Measurements from ENCODE around the gene CD58. TPM values are rescaled to one million over a fixed set of nuclear protein-coding genes. Genes with fewer than 3 reads are reported as not detected.
"Not testable (repeated sequence)": the region's sequence is repeated elsewhere in the genome, so short reads cannot be mapped to it uniquely, and the experiment has no call there.

The CD58 gene
- polyA plus RNA-seq, 2 donors, result 21.2 to 25.3 TPM

- Histone ChIP-seq H3K9me3 (ENCODE audit: control insufficient read depth in 2 of 2, insufficient read depth in 1 of 2, low read depth in 1 of 2, low read length in 1 of 2) (no peaks in the 10 kb centered on the region), H3K4me3 (ENCODE audit: low read depth in 1 of 2, low read length in 2 of 2) (no peak overlapping the region), H3K4me1 (ENCODE audit: control insufficient read depth in 2 of 2, insufficient read depth in 2 of 2, low read length in 1 of 2) (peaks cover 0 to 10% of the 10 kb centered on the region in 2 donors), H3K27me3 (ENCODE audit: control insufficient read depth in 1 of 2, insufficient read depth in 2 of 2, low read length in 2 of 2) (no peaks in the 10 kb centered on the region), H3K27ac (ENCODE audit: low read depth in 2 of 2, low read length in 1 of 2) (no peak overlapping the region), H3K36me3 (ENCODE audit: control insufficient read depth in 2 of 2, insufficient read depth in 2 of 2, low read length in 1 of 2) (no peaks in the 10 kb centered on the region)
- WGBS, 2 donors, result 95 to 96% methylated on average over 1 of the region's 1 CpG
These were observed 5.6 kb downstream of the CD58 start for GRCh38 chr1:116565222-116565621.

DNA sequence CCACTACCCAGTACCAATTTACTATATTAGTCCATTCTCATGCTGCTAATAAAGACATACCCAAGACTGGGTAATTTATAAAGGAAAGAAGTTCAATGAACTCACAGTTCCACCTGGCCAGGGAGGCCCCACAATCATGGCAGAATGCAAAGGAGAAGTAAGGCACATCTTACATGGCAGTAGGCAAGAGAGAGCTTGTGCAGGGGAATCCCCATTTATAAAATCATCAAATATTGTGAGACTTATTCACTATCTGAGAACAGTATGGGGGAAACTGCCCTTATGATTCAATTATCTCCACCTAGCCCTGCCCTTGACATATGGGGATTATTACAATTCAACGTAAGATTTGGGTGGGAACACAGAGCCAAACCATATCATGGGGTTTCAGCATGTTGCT, 6.4 kb downstream of the CD58 start:
- H3K36me3 ChIP-seq (ENCODE audit: control insufficient read depth in 2 of 2, insufficient read depth in 2 of 2, low read length in 1 of 2), result no peaks in the 10 kb centered on the region
- peaks cover 0 to 8% of the 10 kb centered on the region in 2 donors for H3K4me1 ChIP-seq (ENCODE audit: control insufficient read depth in 2 of 2, insufficient read depth in 2 of 2, low read length in 1 of 2)
- no peaks in the 10 kb centered on the region for H3K27me3 ChIP-seq (ENCODE audit: control insufficient read depth in 1 of 2, insufficient read depth in 2 of 2, low read length in 2 of 2)
- H3K4me3 ChIP-seq (ENCODE audit: low read depth in 1 of 2, low read length in 2 of 2), result no peak overlapping the region
- 66 to 67% methylated on average over 1 of the region's 1 CpG for WGBS, 2 donors
- no peaks in the 10 kb centered on the region for H3K9me3 ChIP-seq (ENCODE audit: control insufficient read depth in 2 of 2, insufficient read depth in 1 of 2, low read depth in 1 of 2, low read length in 1 of 2)
- H3K27ac ChIP-seq (ENCODE audit: low read depth in 2 of 2, low read length in 1 of 2), result peak overlapping the region in 1 of 2 donors; percentile 24

- H3K27ac ChIP-seq (ENCODE audit: low read depth in 2 of 2, low read length in 1 of 2); H3K4me1 ChIP-seq (ENCODE audit: control insufficient read depth in 2 of 2, insufficient read depth in 2 of 2, low read length in 1 of 2); H3K36me3 ChIP-seq (ENCODE audit: control insufficient read depth in 2 of 2, insufficient read depth in 2 of 2, low read length in 1 of 2); H3K27me3 ChIP-seq (ENCODE audit: control insufficient read depth in 1 of 2, insufficient read depth in 2 of 2, low read length in 2 of 2); H3K9me3 ChIP-seq (ENCODE audit: control insufficient read depth in 2 of 2, insufficient read depth in 1 of 2, low read depth in 1 of 2, low read length in 1 of 2); H3K4me3 ChIP-seq (ENCODE audit: low read depth in 1 of 2, low read length in 2 of 2): not testable (repeated sequence)
- whole genome bisulfite sequencing, 2 donors, result 78 to 81% methylated on average over 4 of the region's 4 CpGs
These were observed 8.4 kb downstream of the CD58 start for GRCh38 chr1:116562465-116562864.

DNA sequence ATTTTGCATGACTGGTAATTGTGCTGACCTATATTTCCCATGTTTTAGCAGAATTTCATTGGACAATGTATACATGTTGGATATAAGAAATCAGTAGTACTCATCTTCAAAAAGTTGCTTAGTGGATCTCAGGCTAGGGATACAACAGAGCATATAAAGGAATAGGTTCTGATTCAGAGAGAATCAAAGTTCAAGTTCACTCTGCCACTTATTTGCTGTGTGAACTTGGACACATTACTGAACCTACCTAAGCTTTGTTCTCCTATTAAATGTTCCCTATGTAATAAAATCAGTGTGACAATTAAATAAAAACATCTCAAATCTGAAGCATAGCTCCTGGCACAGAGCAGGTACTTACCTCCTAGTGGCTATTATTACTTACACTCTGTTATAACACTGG, 9.3 kb downstream of the CD58 start:
- Histone ChIP-seq H3K27me3 (ENCODE audit: control insufficient read depth in 1 of 2, insufficient read depth in 2 of 2, low read length in 2 of 2) (no peaks in the 10 kb centered on the region), H3K27ac (ENCODE audit: low read depth in 2 of 2, low read length in 1 of 2) (no peak overlapping the region), H3K9me3 (ENCODE audit: control insufficient read depth in 2 of 2, insufficient read depth in 1 of 2, low read depth in 1 of 2, low read length in 1 of 2) (no peaks in the 10 kb centered on the region), H3K36me3 (ENCODE audit: control insufficient read depth in 2 of 2, insufficient read depth in 2 of 2, low read length in 1 of 2) (no peaks in the 10 kb centered on the region), H3K4me3 (ENCODE audit: low read depth in 1 of 2, low read length in 2 of 2) (no peak overlapping the region), H3K4me1 (ENCODE audit: control insufficient read depth in 2 of 2, insufficient read depth in 2 of 2, low read length in 1 of 2) (peaks cover 0 to 2% of the 10 kb centered on the region in 2 donors)

- WGBS, 2 donors, result 79 to 82% methylated on average over 4 of the region's 4 CpGs
- peaks cover 0 to 2% of the 10 kb centered on the region in 2 donors for H3K4me1 ChIP-seq (ENCODE audit: control insufficient read depth in 2 of 2, insufficient read depth in 2 of 2, low read length in 1 of 2)
- H3K27me3 ChIP-seq (ENCODE audit: control insufficient read depth in 1 of 2, insufficient read depth in 2 of 2, low read length in 2 of 2), result no peaks in the 10 kb centered on the region
- no peaks in the 10 kb centered on the region for H3K9me3 ChIP-seq (ENCODE audit: control insufficient read depth in 2 of 2, insufficient read depth in 1 of 2, low read depth in 1 of 2, low read length in 1 of 2)
- H3K36me3 ChIP-seq (ENCODE audit: control insufficient read depth in 2 of 2, insufficient read depth in 2 of 2, low read length in 1 of 2), result no peaks in the 10 kb centered on the region
- H3K4me3 ChIP-seq (ENCODE audit: low read depth in 1 of 2, low read length in 2 of 2), result no peak overlapping the region
- no peak overlapping the region for H3K27ac ChIP-seq (ENCODE audit: low read depth in 2 of 2, low read length in 1 of 2)
These were observed 9.9 kb downstream of the CD58 start for GRCh38 chr1:116560704-116561490.

- Histone ChIP-seq H3K4me3 (ENCODE audit: low read depth in 1 of 2, low read length in 2 of 2) (no peak overlapping the region), H3K9me3 (ENCODE audit: control insufficient read depth in 2 of 2, insufficient read depth in 1 of 2, low read depth in 1 of 2, low read length in 1 of 2) (no peaks in the 10 kb centered on the region), H3K27me3 (ENCODE audit: control insufficient read depth in 1 of 2, insufficient read depth in 2 of 2, low read length in 2 of 2) (no peaks in the 10 kb centered on the region), H3K36me3 (ENCODE audit: control insufficient read depth in 2 of 2, insufficient read depth in 2 of 2, low read length in 1 of 2) (no peaks in the 10 kb centered on the region), H3K27ac (ENCODE audit: low read depth in 2 of 2, low read length in 1 of 2) (no peak overlapping the region), H3K4me1 (ENCODE audit: control insufficient read depth in 2 of 2, insufficient read depth in 2 of 2, low read length in 1 of 2) (no peaks in the 10 kb centered on the region)
- 65 to 80% methylated on average over 8 of the region's 8 CpGs for WGBS, 2 donors
These were observed 11.5 kb downstream of the CD58 start for GRCh38 chr1:116559304-116559761.

DNA sequence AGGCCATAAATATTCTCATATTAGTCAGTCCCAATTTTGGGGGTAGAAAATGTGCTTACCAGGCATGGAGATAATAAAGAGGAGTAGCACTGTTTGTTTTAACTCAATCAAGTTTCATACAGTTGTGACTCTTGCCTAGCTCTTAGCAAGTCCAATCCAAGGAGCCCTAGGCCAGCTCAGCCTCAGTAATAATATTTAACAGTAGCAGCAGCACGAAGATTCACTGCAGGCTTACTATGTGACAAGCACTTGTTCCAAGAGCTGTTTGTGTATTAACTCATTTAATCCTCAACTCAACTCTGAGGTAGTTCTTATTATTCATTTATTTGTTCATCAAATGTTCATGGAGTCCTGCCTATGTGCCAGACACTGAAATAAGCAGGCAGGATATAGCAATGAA, 12.3 kb downstream of the CD58 start:
- Histone ChIP-seq H3K4me1 (ENCODE audit: control insufficient read depth in 2 of 2, insufficient read depth in 2 of 2, low read length in 1 of 2) (peaks cover 0 to 1% of the 10 kb centered on the region in 2 donors), H3K27ac (ENCODE audit: low read depth in 2 of 2, low read length in 1 of 2) (no peak overlapping the region), H3K4me3 (ENCODE audit: low read depth in 1 of 2, low read length in 2 of 2) (no peak overlapping the region), H3K27me3 (ENCODE audit: control insufficient read depth in 1 of 2, insufficient read depth in 2 of 2, low read length in 2 of 2) (no peaks in the 10 kb centered on the region), H3K9me3 (ENCODE audit: control insufficient read depth in 2 of 2, insufficient read depth in 1 of 2, low read depth in 1 of 2, low read length in 1 of 2) (no peaks in the 10 kb centered on the region), H3K36me3 (ENCODE audit: control insufficient read depth in 2 of 2, insufficient read depth in 2 of 2, low read length in 1 of 2) (no peaks in the 10 kb centered on the region)
- 64 to 72% methylated on average over 1 of the region's 1 CpG for WGBS, 2 donors

DNA sequence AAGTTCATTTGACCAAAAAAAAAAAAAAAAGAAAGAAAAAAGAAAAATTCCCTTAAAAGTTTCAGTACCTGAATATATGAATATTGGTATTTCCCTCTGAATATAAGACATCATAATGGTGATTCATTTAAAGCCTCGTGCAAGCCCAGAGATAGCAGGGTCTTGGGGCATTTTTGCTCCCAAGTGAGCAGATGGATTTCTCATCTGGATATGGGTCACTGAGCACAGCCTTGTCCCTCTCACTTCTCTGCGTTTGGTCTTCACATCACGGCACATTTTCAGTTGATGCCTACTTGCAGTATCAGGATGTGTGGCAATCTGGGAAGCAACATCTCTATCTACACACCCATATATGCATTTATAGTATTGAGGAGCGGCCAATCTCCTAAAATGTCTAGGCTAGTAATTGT, 12.7 kb downstream of the CD58 start:
- WGBS, 2 donors, result 81 to 86% methylated on average over 4 of the region's 4 CpGs
- Histone ChIP-seq H3K27me3 (ENCODE audit: control insufficient read depth in 1 of 2, insufficient read depth in 2 of 2, low read length in 2 of 2) (no peaks in the 10 kb centered on the region), H3K27ac (ENCODE audit: low read depth in 2 of 2, low read length in 1 of 2) (peak overlapping the region in 1 of 2 donors; percentile 9), H3K36me3 (ENCODE audit: control insufficient read depth in 2 of 2, insufficient read depth in 2 of 2, low read length in 1 of 2) (no peaks in the 10 kb centered on the region), H3K4me3 (ENCODE audit: low read depth in 1 of 2, low read length in 2 of 2) (no peak overlapping the region), H3K9me3 (ENCODE audit: control insufficient read depth in 2 of 2, insufficient read depth in 1 of 2, low read depth in 1 of 2, low read length in 1 of 2) (no peaks in the 10 kb centered on the region), H3K4me1 (ENCODE audit: control insufficient read depth in 2 of 2, insufficient read depth in 2 of 2, low read length in 1 of 2) (peaks cover 0 to 5% of the 10 kb centered on the region in 2 donors)

DNA sequence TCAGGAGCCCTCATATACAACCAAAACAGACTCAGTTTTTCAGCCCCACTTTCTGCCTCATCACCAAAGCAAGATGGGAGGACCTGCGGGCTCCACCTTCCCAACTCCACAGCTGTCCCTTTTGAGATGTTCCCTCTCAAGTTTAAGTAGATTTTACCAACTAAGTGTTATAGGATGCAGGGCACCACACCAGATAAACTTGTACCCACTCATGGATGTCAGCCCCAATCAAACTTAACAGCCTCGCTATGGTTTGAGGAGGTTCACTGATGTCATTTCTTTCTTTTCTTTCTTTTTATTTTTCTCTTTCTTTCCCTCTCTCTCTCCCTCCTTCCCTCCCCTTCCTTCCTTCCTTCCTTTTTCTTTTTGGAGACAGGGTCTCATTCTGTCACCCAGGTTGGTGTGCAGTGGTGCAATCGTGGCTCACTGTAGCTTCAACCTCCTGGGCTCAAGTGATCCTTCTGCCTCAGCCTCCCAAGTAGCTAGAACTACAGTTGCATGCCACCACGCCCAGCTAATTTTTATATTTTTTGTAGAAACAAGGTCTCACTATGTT, 13.4 kb downstream of the CD58 start:
- Histone ChIP-seq H3K36me3 (ENCODE audit: control insufficient read depth in 2 of 2, insufficient read depth in 2 of 2, low read length in 1 of 2) (no peaks in the 10 kb centered on the region), H3K4me3 (ENCODE audit: low read depth in 1 of 2, low read length in 2 of 2) (no peak overlapping the region), H3K27ac (ENCODE audit: low read depth in 2 of 2, low read length in 1 of 2) (peak overlapping the region; percentile 29 to 44), H3K9me3 (ENCODE audit: control insufficient read depth in 2 of 2, insufficient read depth in 1 of 2, low read depth in 1 of 2, low read length in 1 of 2) (no peaks in the 10 kb centered on the region), H3K4me1 (ENCODE audit: control insufficient read depth in 2 of 2, insufficient read depth in 2 of 2, low read length in 1 of 2) (peaks cover 0 to 6% of the 10 kb centered on the region in 2 donors), H3K27me3 (ENCODE audit: control insufficient read depth in 1 of 2, insufficient read depth in 2 of 2, low read length in 2 of 2) (no peaks in the 10 kb centered on the region)
- 89 to 91% methylated on average over 4 of the region's 4 CpGs for WGBS, 2 donors

All from esophagus (tissue), 2 donors.